ENCODE data around the gene MRPS18B. TPM values are rescaled to one million over a fixed set of nuclear protein-coding genes. Genes with fewer than 3 reads are reported as not detected.

The MRPS18B gene
- total and polyA plus RNA-seq, 2 of the 13 experiments (the other 11 are each of a cell fraction or from before 2014, with no cell fraction given) = 125 to 131 TPM

DNA sequence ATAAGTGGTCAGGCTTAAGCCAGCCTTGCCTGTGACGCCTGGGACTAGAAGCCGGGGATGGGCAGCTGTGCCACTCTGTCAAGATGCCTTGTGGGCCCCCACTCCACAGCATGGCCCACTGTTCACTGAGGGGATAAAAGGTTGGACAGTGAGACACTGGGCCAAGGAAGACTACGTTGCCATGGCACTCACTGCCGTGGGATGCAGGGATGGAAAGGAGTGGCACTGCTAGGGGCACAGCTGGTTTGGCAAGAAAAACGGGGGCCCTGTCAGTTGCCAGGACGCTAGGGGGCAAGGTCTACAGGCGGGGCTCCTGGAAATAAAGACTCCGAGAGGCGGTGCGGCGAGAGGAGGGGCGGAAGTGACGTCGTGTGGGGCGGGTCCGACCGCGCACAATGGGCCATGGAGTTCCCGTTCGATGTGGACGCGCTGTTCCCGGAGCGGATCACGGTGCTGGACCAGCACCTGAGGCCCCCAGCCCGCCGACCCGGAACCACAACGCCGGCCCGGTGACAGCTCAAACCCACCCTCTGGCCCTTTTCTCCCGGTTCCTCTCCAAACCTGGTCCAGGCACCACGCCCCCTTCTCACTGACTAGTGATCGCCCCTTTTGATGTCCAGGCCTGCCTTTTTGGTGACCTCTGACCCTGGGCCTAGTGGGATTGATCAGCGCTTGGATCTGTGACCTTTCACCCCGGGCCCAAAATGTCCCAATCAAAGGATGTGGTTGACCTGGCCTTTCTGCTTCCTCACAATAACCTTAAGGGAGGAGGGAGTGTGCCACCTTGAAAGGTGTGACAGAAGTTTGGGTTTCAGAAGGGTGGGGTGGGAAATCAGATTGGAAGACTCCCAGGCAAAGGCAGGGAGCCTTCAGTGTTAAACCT, 9.1 kb downstream of the MRPS18B start, which contains the start of gene ATAT1 (continued):
- TF ChIP-seq, protein P1, sequence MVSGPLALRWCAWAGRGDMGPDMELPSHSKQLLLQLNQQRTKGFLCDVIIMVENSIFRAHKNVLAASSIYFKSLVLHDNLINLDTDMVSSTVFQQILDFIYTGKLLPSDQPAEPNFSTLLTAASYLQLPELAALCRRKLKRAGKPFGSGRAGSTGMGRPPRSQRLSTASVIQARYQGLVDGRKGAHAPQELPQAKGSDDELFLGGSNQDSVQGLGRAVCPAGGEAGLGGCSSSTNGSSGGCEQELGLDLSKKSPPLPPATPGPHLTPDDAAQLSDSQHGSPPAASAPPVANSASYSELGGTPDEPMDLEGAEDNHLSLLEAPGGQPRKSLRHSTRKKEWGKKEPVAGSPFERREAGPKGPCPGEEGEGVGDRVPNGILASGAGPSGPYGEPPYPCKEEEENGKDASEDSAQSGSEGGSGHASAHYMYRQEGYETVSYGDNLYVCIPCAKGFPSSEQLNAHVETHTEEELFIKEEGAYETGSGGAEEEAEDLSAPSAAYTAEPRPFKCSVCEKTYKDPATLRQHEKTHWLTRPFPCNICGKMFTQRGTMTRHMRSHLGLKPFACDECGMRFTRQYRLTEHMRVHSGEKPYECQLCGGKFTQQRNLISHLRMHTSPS (CRISPR knock-in tag; IDR thresholded peaks at IDR 0.05; ENCODE audit: low read depth) = peak; percentile 88
- no peak for TF ChIP-seq SKI (IDR thresholded peaks at IDR 0.05; ENCODE audit: partially characterized antibody)
- TF ChIP-seq, protein P2, sequence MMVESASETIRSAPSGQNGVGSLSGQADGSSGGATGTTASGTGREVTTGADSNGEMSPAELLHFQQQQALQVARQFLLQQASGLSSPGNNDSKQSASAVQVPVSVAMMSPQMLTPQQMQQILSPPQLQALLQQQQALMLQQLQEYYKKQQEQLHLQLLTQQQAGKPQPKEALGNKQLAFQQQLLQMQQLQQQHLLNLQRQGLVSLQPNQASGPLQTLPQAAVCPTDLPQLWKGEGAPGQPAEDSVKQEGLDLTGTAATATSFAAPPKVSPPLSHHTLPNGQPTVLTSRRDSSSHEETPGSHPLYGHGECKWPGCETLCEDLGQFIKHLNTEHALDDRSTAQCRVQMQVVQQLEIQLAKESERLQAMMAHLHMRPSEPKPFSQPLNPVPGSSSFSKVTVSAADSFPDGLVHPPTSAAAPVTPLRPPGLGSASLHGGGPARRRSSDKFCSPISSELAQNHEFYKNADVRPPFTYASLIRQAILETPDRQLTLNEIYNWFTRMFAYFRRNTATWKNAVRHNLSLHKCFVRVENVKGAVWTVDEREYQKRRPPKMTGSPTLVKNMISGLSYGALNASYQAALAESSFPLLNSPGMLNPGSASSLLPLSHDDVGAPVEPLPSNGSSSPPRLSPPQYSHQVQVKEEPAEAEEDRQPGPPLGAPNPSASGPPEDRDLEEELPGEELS (CRISPR knock-in tag; IDR thresholded peaks at IDR 0.05) = peak; percentile 71
- TF ChIP-seq KLF16 (CRISPR knock-in tag; IDR thresholded peaks at IDR 0.05) = peak in 1 of 2 experiments; percentile 87; a peak in 2 of 4 replicates
- TF ChIP-seq, protein P3, sequence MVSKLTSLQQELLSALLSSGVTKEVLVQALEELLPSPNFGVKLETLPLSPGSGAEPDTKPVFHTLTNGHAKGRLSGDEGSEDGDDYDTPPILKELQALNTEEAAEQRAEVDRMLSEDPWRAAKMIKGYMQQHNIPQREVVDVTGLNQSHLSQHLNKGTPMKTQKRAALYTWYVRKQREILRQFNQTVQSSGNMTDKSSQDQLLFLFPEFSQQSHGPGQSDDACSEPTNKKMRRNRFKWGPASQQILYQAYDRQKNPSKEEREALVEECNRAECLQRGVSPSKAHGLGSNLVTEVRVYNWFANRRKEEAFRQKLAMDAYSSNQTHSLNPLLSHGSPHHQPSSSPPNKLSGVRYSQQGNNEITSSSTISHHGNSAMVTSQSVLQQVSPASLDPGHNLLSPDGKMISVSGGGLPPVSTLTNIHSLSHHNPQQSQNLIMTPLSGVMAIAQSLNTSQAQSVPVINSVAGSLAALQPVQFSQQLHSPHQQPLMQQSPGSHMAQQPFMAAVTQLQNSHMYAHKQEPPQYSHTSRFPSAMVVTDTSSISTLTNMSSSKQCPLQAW (CRISPR knock-in tag; IDR thresholded peaks at IDR 0.05) = peak; percentile 85
- TF ChIP-seq ZNF264 (CRISPR knock-in tag; IDR thresholded peaks at IDR 0.05) = peak; percentile 61; the same call in 1 of the 2 replicates
- TF ChIP-seq SRSF4 (IDR thresholded peaks at IDR 0.05; ENCODE audit: low read depth, low read length, poor library complexity, severe bottlenecking) = no peak
- TF ChIP-seq, protein P4, sequence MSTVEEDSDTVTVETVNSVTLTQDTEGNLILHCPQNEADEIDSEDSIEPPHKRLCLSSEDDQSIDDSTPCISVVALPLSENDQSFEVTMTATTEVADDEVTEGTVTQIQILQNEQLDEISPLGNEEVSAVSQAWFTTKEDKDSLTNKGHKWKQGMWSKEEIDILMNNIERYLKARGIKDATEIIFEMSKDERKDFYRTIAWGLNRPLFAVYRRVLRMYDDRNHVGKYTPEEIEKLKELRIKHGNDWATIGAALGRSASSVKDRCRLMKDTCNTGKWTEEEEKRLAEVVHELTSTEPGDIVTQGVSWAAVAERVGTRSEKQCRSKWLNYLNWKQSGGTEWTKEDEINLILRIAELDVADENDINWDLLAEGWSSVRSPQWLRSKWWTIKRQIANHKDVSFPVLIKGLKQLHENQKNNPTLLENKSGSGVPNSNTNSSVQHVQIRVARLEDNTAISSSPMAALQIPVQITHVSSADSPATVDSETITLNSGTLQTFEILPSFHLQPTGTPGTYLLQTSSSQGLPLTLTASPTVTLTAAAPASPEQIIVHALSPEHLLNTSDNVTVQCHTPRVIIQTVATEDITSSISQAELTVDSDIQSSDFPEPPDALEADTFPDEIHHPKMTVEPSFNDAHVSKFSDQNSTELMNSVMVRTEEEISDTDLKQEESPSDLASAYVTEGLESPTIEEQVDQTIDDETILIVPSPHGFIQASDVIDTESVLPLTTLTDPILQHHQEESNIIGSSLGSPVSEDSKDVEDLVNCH (CRISPR knock-in tag; IDR thresholded peaks at IDR 0.05) = 0 out of 2 replicates have a peak, but pooled peaks have one; percentile 64
- TF ChIP-seq, protein P5, sequence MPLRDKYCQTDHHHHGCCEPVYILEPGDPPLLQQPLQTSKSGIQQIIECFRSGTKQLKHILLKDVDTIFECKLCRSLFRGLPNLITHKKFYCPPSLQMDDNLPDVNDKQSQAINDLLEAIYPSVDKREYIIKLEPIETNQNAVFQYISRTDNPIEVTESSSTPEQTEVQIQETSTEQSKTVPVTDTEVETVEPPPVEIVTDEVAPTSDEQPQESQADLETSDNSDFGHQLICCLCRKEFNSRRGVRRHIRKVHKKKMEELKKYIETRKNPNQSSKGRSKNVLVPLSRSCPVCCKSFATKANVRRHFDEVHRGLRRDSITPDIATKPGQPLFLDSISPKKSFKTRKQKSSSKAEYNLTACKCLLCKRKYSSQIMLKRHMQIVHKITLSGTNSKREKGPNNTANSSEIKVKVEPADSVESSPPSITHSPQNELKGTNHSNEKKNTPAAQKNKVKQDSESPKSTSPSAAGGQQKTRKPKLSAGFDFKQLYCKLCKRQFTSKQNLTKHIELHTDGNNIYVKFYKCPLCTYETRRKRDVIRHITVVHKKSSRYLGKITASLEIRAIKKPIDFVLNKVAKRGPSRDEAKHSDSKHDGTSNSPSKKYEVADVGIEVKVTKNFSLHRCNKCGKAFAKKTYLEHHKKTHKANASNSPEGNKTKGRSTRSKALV (CRISPR knock-in tag; IDR thresholded peaks at IDR 0.05) = no peak
- no peak for TF ChIP-seq CEBPG (CRISPR knock-in tag; IDR thresholded peaks at IDR 0.05)
- TF ChIP-seq RFXANK (CRISPR knock-in tag; IDR thresholded peaks at IDR 0.05) = no peak
- TF ChIP-seq ATF7-NPFF (CRISPR knock-in tag; IDR thresholded peaks at IDR 0.05; ENCODE audit: low read depth) = peak; percentile 68; the same call in 1 of the 2 replicates
- TF ChIP-seq, protein P6, sequence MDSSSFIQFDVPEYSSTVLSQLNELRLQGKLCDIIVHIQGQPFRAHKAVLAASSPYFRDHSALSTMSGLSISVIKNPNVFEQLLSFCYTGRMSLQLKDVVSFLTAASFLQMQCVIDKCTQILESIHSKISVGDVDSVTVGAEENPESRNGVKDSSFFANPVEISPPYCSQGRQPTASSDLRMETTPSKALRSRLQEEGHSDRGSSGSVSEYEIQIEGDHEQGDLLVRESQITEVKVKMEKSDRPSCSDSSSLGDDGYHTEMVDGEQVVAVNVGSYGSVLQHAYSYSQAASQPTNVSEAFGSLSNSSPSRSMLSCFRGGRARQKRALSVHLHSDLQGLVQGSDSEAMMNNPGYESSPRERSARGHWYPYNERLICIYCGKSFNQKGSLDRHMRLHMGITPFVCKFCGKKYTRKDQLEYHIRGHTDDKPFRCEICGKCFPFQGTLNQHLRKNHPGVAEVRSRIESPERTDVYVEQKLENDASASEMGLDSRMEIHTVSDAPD (CRISPR knock-in tag; IDR thresholded peaks at IDR 0.05) = no peak
- no peak for TF ChIP-seq ZFAT (CRISPR knock-in tag; conservative IDR thresholded peaks at IDR 0.05)

Data from HepG2 (cell line).